CD14-positive monocyte (primary cell): Measurements from ENCODE around the gene SIK2. TPM values are rescaled to one million over a fixed set of nuclear protein-coding genes. Genes with fewer than 3 reads are reported as not detected.

ENCODE experiments used
- DNase-seq, 3 donors: peaks; one replicate each; pipeline ENCODE4 v3.0.0-alpha.2; 2011 to 2022
- H2AFZ ChIP-seq: 2 replicates; pipeline ENCODE4 v1.6.0; 2012; ENCODE audit warnings: mild to moderate bottlenecking, low read depth, low read length, inconsistent platforms; ENCODE audit not compliant: insufficient read depth, poor library complexity, severe bottlenecking
- H3K27ac ChIP-seq, 2 donors: 1 replicate in 1 of 2; 2 replicates in 1 of 2; pipeline ENCODE4 v1.5.1; 2012 to 2013; ENCODE audit warnings: low read length in 2 of 2, control low read depth in 1 of 2, inconsistent platforms in 1 of 2, low read depth in 1 of 2, mild to moderate bottlenecking in 1 of 2
- H3K27me3 ChIP-seq, 2 donors: one replicate each; pipeline versions ENCODE4 v1.6.0 to v1.6.1; 2011 to 2013; ENCODE audit warnings: low read length in 2 of 2; ENCODE audit not compliant: control insufficient read depth in 2 of 2, insufficient read depth in 2 of 2
- H3K36me3 ChIP-seq, 2 donors: replicated peaks in 1 of 2; 1 replicate in 1 of 2; 2 replicates in 1 of 2; pipeline versions ENCODE4 v1.5.1 to v1.6.1; 2012 to 2013; ENCODE audit warnings: low read length in 2 of 2, control low read depth in 1 of 2, inconsistent platforms in 1 of 2, mild to moderate bottlenecking in 1 of 2; ENCODE audit not compliant: insufficient read depth in 2 of 2, control insufficient read depth in 1 of 2
- H3K4me1 ChIP-seq, 2 donors: 1 replicate in 1 of 2; 2 replicates in 1 of 2; pipeline versions ENCODE4 v1.5.1 to v1.6.1; 2012 to 2013; ENCODE audit warnings: low read length in 2 of 2, control low read depth in 1 of 2, inconsistent platforms in 1 of 2, mild to moderate bottlenecking in 1 of 2, moderate library complexity in 1 of 2; ENCODE audit not compliant: insufficient read depth in 2 of 2, control insufficient read depth in 1 of 2
- H3K4me2 ChIP-seq: replicated peaks from 2 replicates; pipeline ENCODE3; 2012; ENCODE audit warnings: low read length, moderate library complexity, mild to moderate bottlenecking; ENCODE audit not compliant: poor library complexity, severe bottlenecking; ENCODE audit errors: extremely low read depth
- H3K4me3 ChIP-seq, 3 experiments: fragments of 200-600 bp in 1 of 3; sonication (generic) in 1 of 3; replicated peaks in 1 of 3; 1 replicate in 2 of 3; 2 replicates in 1 of 3; pipeline ENCODE4 v1.5.1; 2011 to 2013; ENCODE audit warnings: low read length in 3 of 3, mild to moderate bottlenecking in 3 of 3, control low read depth in 2 of 3, low read depth in 2 of 3, inconsistent platforms in 1 of 3, moderate library complexity in 1 of 3
- H3K79me2 ChIP-seq: 2 replicates; pipeline ENCODE4 v1.6.0; 2012; ENCODE audit warnings: mild to moderate bottlenecking, control low read depth, inconsistent platforms, low read length, moderate library complexity; ENCODE audit not compliant: insufficient read depth
- H3K9ac ChIP-seq: 2 replicates; pipeline ENCODE4 v1.6.0; 2017; ENCODE audit warnings: low read length, mild to moderate bottlenecking; ENCODE audit not compliant: insufficient read depth, poor library complexity, severe bottlenecking
- H3K9me3 ChIP-seq, 2 donors: replicated peaks in 1 of 2; 1 replicate in 1 of 2; 2 replicates in 1 of 2; pipeline versions ENCODE4 v1.5.1 to v1.6.1; 2012 to 2013; ENCODE audit warnings: low read length in 2 of 2, control low read depth in 1 of 2; ENCODE audit not compliant: control insufficient read depth in 1 of 2, insufficient read depth in 1 of 2
- H4K20me1 ChIP-seq: 2 replicates; pipeline ENCODE4 v1.6.0; 2012; ENCODE audit warnings: mild to moderate bottlenecking, low read length, control low read depth, moderate library complexity; ENCODE audit not compliant: insufficient read depth
- H3K27ac Mint-ChIP-seq, 7 donors: one replicate each; pipeline ENCODE4 v1.8.0; 2020; ENCODE audit warnings: mild to moderate bottlenecking in 7 of 7, mixed read lengths in 7 of 7, moderate library complexity in 6 of 7, inconsistent platforms in 2 of 7
- H3K27me3 Mint-ChIP-seq, 3 donors: one replicate each; pipeline ENCODE4 v1.8.0; 2021 to 2022; ENCODE audit warnings: low read depth in 3 of 3, mild to moderate bottlenecking in 3 of 3, mixed read lengths in 3 of 3, moderate library complexity in 3 of 3, inconsistent platforms in 1 of 3
- H3K36me3 Mint-ChIP-seq, 2 donors: one replicate each; pipeline ENCODE4 v1.8.0; 2020; ENCODE audit warnings: mixed read lengths in 2 of 2, inconsistent platforms in 1 of 2, mild to moderate bottlenecking in 1 of 2
- H3K4me1 Mint-ChIP-seq: one replicate; pipeline ENCODE4 v1.8.0; 2020; ENCODE audit warnings: mild to moderate bottlenecking, mixed read lengths
- H3K4me3 Mint-ChIP-seq, 2 donors: one replicate each; pipeline ENCODE4 v1.8.0; 2020; ENCODE audit warnings: mild to moderate bottlenecking in 2 of 2, mixed read lengths in 2 of 2, moderate library complexity in 1 of 2
- H3K9me3 Mint-ChIP-seq, 7 donors: one replicate each; pipeline ENCODE4 v1.8.0; 2020 to 2022; ENCODE audit warnings: mixed read lengths in 7 of 7, mild to moderate bottlenecking in 6 of 7, moderate library complexity in 6 of 7, inconsistent platforms in 2 of 7
- WGBS: methylation state at CpG from one replicate; pipeline ENCODE4 v1.1.5; 2013; ENCODE audit warnings: missing lambda C conversion rate; ENCODE audit not compliant: insufficient coverage; 5-methylcytosine and 5-hydroxymethylcytosine counted together
- intact Hi-C, 2 donors: fragments of 100-400 bp; cut with micrococcal nuclease; formaldehyde crosslinking; loops; one replicate each; pipeline versions ENCODE4 v1.15.0 to v1.15.1; 2023
- polyA plus RNA-seq, 3 donors: library from polyadenylated mRNA; depleted of rRNA in 1 of 3; unstranded in 2 of 3; stranded (reverse) in 1 of 3; fragments of 300-500 nt in 2 of 3; fragments of >200 nt in 1 of 3; fragmentation: Illumina TruSeq in 2 of 3; gene quantifications; 1 replicate in 2 of 3; 2 replicates in 1 of 3; pipeline ENCODE4 v1.2.3, GENCODE V29; 2012 to 2021
- TF ChIP-seq, protein P1 (sequence below): fragments of 200-600 bp; IDR thresholded peaks from one replicate; pipeline ENCODE4 v1.8.0; 2022; ENCODE audit warnings: antibody characterized with exemption, mild to moderate bottlenecking

Gene SIK2
- polyA plus RNA-seq, 3 donors = 0.16 to 8.8 (median 0.23) TPM

DNA sequence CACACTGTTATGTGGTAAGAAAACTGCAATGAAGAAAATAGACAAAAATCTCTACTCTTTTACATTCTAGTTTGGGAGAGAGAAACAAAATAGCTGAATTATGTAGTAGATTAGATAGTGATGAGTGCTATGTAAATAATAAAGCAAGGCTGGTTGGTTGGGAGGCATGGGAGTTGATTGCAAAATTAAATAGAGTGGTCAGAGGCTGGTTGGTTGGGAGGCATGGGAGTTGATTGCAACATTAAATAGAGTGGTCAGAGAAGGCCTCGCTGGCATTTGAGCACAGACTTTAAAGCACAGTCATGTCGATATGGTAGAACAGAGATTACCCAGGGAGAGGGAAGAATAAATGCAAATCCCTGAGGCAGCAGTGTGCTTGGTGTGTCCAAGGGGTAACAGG, 22.4 kb downstream of the SIK2 start:
- TF ChIP-seq, protein P1, sequence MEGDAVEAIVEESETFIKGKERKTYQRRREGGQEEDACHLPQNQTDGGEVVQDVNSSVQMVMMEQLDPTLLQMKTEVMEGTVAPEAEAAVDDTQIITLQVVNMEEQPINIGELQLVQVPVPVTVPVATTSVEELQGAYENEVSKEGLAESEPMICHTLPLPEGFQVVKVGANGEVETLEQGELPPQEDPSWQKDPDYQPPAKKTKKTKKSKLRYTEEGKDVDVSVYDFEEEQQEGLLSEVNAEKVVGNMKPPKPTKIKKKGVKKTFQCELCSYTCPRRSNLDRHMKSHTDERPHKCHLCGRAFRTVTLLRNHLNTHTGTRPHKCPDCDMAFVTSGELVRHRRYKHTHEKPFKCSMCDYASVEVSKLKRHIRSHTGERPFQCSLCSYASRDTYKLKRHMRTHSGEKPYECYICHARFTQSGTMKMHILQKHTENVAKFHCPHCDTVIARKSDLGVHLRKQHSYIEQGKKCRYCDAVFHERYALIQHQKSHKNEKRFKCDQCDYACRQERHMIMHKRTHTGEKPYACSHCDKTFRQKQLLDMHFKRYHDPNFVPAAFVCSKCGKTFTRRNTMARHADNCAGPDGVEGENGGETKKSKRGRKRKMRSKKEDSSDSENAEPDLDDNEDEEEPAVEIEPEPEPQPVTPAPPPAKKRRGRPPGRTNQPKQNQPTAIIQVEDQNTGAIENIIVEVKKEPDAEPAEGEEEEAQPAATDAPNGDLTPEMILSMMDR = no peak
- intact Hi-C loops = no loop called here
- DNase-seq = no peak
- no peaks in the 10 kb centered on the region for H3K9me3 ChIP-seq
- H3K27ac ChIP-seq = no peak overlapping the region
- H4K20me1 ChIP-seq = peaks cover 10% of the 10 kb centered on the region
- Mint-ChIP-seq H3K9me3 (peaks cover 0 to 3% (median 0%) of the 10 kb centered on the region in 7 donors), H3K27ac (peak overlapping the region in 1 of 7 donors; percentile 19), H3K4me1 (no peaks in the 10 kb centered on the region), H3K36me3 (peaks cover 52 to 69% of the 10 kb centered on the region in 2 donors), H3K4me3 (no peak overlapping the region), H3K27me3 (no peaks in the 10 kb centered on the region)
- H3K4me2 ChIP-seq = no peak overlapping the region
- no peak overlapping the region for H3K4me3 ChIP-seq
- H3K27me3 ChIP-seq = no peaks in the 10 kb centered on the region
- peaks cover 34 to 89% of the 10 kb centered on the region in 2 donors for H3K36me3 ChIP-seq
- 94% methylated on average over 2 of the region's 2 CpGs for WGBS
- no peak overlapping the region for H2AFZ ChIP-seq
- H3K9ac ChIP-seq = no peak overlapping the region
- no peaks in the 10 kb centered on the region for H3K79me2 ChIP-seq
- no peaks in the 10 kb centered on the region for H3K4me1 ChIP-seq

DNA sequence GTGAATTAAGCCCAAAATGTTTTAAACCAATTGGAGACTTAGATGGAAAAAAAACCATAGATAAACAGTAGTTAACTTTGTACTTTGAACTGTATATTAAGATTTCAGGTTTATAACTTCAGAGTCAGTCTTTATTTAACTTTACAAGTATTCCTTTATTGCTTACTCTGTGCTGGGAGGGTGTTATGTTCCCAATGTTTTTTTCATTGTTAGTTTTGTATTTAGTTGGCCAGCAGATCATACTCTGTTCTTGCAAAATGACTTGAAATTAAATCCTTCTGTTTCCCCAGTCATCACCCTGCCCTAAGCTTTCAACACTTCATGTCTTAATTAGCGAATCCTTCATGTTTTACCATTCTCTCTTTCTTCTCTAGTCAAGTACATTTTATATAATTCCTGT, 25.3 kb downstream of the SIK2 start:
- no peak for DNase-seq
- H3K4me3 Mint-ChIP-seq = no peak overlapping the region
- peaks cover 0 to 3% (median 0%) of the 10 kb centered on the region in 7 donors for H3K9me3 Mint-ChIP-seq
- Histone ChIP-seq H2AFZ (no peak overlapping the region), H3K4me3 (no peak overlapping the region), H3K27ac (no peak overlapping the region), H4K20me1 (peaks cover 10% of the 10 kb centered on the region), H3K4me2 (no peak overlapping the region), H3K36me3 (peaks cover 20 to 85% of the 10 kb centered on the region in 2 donors), H3K79me2 (no peaks in the 10 kb centered on the region), H3K4me1 (no peaks in the 10 kb centered on the region), H3K9me3 (no peaks in the 10 kb centered on the region), H3K9ac (no peak overlapping the region), H3K27me3 (no peaks in the 10 kb centered on the region)
- H3K36me3 Mint-ChIP-seq = peaks cover 42 to 50% of the 10 kb centered on the region in 2 donors
- no peaks in the 10 kb centered on the region for H3K4me1 Mint-ChIP-seq
- WGBS = no CpG with 5 or more reads among the region's 1 CpG
- no peaks in the 10 kb centered on the region for H3K27me3 Mint-ChIP-seq
- H3K27ac Mint-ChIP-seq = no peak overlapping the region
- intact Hi-C loops = no loop called here
- TF ChIP-seq, protein P1 = no peak
